ENCODE measurements around the gene MAD1L1. TPM values are rescaled to one million over a fixed set of nuclear protein-coding genes. Genes with fewer than 3 reads are reported as not detected.

MAD1L1 gene
- total and polyA plus RNA-seq, 5 donors from 2014 or later: 225 to 380 (median 300) TPM

DNA sequence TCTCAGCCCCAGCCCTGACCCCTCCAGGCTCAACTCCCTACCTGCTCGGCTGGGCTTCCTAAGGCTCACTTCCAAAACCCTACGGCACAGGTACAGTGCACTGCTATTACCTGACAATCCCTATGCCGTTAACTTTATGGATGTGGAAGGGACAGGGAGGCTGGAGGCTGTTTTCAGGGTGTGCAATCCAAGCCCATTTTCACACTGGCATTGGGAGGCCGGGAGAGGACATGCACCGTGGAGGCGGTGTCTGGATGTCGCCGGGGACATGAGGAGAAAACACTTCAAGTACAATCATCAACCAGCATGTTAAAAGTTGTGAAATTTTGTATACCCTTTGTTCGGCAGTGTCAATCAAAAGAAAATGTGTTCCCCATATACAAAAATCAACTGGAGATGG, 80.1 kb downstream of the MAD1L1 start:
- no peaks in the 10 kb centered on the region for H3K27me3 ChIP-seq (ENCODE audit: control insufficient read depth, insufficient read depth, low read length)
- no peaks in the 10 kb centered on the region for H3K4me1 ChIP-seq (ENCODE audit: control insufficient read depth, insufficient read depth, low read length, poor library complexity, severe bottlenecking)
- Mint-ChIP-seq H3K36me3 (peaks cover 8% of the 10 kb centered on the region), H3K4me1 (peaks cover 0 to 5% (median 2%) of the 10 kb centered on the region in 4 donors), H3K4me3 (no peak overlapping the region), H3K27ac (peak overlapping the region in 1 of 3 donors; percentile 20), H3K27me3 (no peaks in the 10 kb centered on the region), H3K9me3 (no peaks in the 10 kb centered on the region)
- no peaks in the 10 kb centered on the region for H3K9me3 ChIP-seq (ENCODE audit: control insufficient read depth in 2 of 2, low read length in 2 of 2)
- no peak overlapping the region for H3K27ac ChIP-seq (ENCODE audit: insufficient read depth, low read length, poor library complexity, severe bottlenecking)
- H3K4me3 ChIP-seq (ENCODE audit: low read depth, low read length): no peak overlapping the region
- ATAC-seq (ENCODE audit: low read depth in 2 of 2) (no peak), DNase-seq (no peak)
- H3K36me3 ChIP-seq (ENCODE audit: control insufficient read depth, insufficient read depth, low read length): peaks cover 13% of the 10 kb centered on the region

- H3K4me3 ChIP-seq (ENCODE audit: low read depth, low read length): no peak overlapping the region
- no peaks in the 10 kb centered on the region for H3K9me3 Mint-ChIP-seq
These were observed 80.7 kb downstream of the MAD1L1 start for GRCh38 chr7:2151801-2152612.

GRCh38 chr7:2151237-2151636, 81.5 kb downstream of the MAD1L1 start:
- DNase-seq (no peak), ATAC-seq (ENCODE audit: low read depth in 2 of 2) (no peak)
- H3K36me3 Mint-ChIP-seq: peaks cover 10% of the 10 kb centered on the region
- H3K27ac Mint-ChIP-seq: no peak overlapping the region
- H3K9me3 Mint-ChIP-seq: no peaks in the 10 kb centered on the region
- Histone ChIP-seq H3K4me3 (ENCODE audit: low read depth, low read length) (no peak overlapping the region), H3K36me3 (ENCODE audit: control insufficient read depth, insufficient read depth, low read length) (peaks cover 15% of the 10 kb centered on the region), H3K4me1 (ENCODE audit: control insufficient read depth, insufficient read depth, low read length, poor library complexity, severe bottlenecking) (no peaks in the 10 kb centered on the region), H3K9me3 (ENCODE audit: control insufficient read depth in 2 of 2, low read length in 2 of 2) (no peaks in the 10 kb centered on the region), H3K27me3 (ENCODE audit: control insufficient read depth, insufficient read depth, low read length) (no peaks in the 10 kb centered on the region), H3K27ac (ENCODE audit: insufficient read depth, low read length, poor library complexity, severe bottlenecking) (no peak overlapping the region)
- H3K4me1 Mint-ChIP-seq: peaks cover 0 to 5% (median 2%) of the 10 kb centered on the region in 4 donors
- H3K4me3 Mint-ChIP-seq: no peak overlapping the region
- no peaks in the 10 kb centered on the region for H3K27me3 Mint-ChIP-seq

More at GRCh38 chr7:2151801-2152612, 80.7 kb downstream of the MAD1L1 start:
- H3K9me3 ChIP-seq (ENCODE audit: control insufficient read depth in 2 of 2, low read length in 2 of 2): no peaks in the 10 kb centered on the region
- no peak for DNase-seq
- Mint-ChIP-seq H3K27me3 (no peaks in the 10 kb centered on the region), H3K27ac (no peak overlapping the region), H3K4me1 (peaks cover 0 to 5% (median 2%) of the 10 kb centered on the region in 4 donors), H3K36me3 (peaks cover 8% of the 10 kb centered on the region), H3K4me3 (no peak overlapping the region)
- no peaks in the 10 kb centered on the region for H3K27me3 ChIP-seq (ENCODE audit: control insufficient read depth, insufficient read depth, low read length)
- H3K27ac ChIP-seq (ENCODE audit: insufficient read depth, low read length, poor library complexity, severe bottlenecking): no peak overlapping the region
- H3K36me3 ChIP-seq (ENCODE audit: control insufficient read depth, insufficient read depth, low read length): peaks cover 14% of the 10 kb centered on the region
- ATAC-seq (ENCODE audit: low read depth in 2 of 2): no peak
- no peaks in the 10 kb centered on the region for H3K4me1 ChIP-seq (ENCODE audit: control insufficient read depth, insufficient read depth, low read length, poor library complexity, severe bottlenecking)

- Mint-ChIP-seq H3K36me3 (peaks cover 15% of the 10 kb centered on the region), H3K27ac (peak overlapping the region in 2 of 3 donors; percentile 17 to 55), H3K9me3 (no peaks in the 10 kb centered on the region), H3K4me3 (no peak overlapping the region), H3K4me1 (peaks cover 0 to 5% (median 2%) of the 10 kb centered on the region in 4 donors), H3K27me3 (no peaks in the 10 kb centered on the region)
- ATAC-seq (ENCODE audit: low read depth in 2 of 2) (no peak), DNase-seq (no peak)
- Histone ChIP-seq H3K27me3 (ENCODE audit: control insufficient read depth, insufficient read depth, low read length) (no peaks in the 10 kb centered on the region), H3K4me1 (ENCODE audit: control insufficient read depth, insufficient read depth, low read length, poor library complexity, severe bottlenecking) (no peaks in the 10 kb centered on the region), H3K36me3 (ENCODE audit: control insufficient read depth, insufficient read depth, low read length) (peaks cover 19% of the 10 kb centered on the region), H3K27ac (ENCODE audit: insufficient read depth, low read length, poor library complexity, severe bottlenecking) (no peak overlapping the region), H3K9me3 (ENCODE audit: control insufficient read depth in 2 of 2, low read length in 2 of 2) (no peaks in the 10 kb centered on the region), H3K4me3 (ENCODE audit: low read depth, low read length) (no peak overlapping the region)
These were observed 82.3 kb downstream of the MAD1L1 start for GRCh38 chr7:2150445-2150815.

GRCh38 chr7:2149672-2150444, 82.9 kb downstream of the MAD1L1 start:
- H3K4me3 ChIP-seq (ENCODE audit: low read depth, low read length): no peak overlapping the region
- no peak for ATAC-seq (ENCODE audit: low read depth in 2 of 2)
- H3K27me3 Mint-ChIP-seq: no peaks in the 10 kb centered on the region

DNA sequence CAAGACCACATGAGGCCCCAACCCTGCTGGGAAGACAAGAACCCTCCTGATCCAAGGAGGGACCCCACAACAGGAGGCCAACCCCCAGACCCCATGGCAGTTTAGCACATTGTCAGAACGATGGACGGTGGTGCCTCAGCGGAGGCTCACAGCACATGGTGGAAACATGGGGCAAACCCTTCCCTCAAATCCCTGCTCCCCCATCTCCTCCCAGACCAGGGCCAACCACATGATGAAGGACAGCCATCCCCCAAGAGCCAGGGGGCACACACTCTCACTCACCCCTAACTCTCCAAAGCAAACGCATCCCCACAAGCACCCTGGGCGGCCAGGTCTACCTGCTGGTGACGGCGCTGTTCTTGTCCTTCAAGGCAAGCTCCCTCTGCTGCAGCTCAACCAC, 83.9 kb downstream of the MAD1L1 start:
- Histone ChIP-seq H3K27ac (ENCODE audit: insufficient read depth, low read length, poor library complexity, severe bottlenecking) (no peak overlapping the region), H3K9me3 (ENCODE audit: control insufficient read depth in 2 of 2, low read length in 2 of 2) (no peaks in the 10 kb centered on the region), H3K36me3 (ENCODE audit: control insufficient read depth, insufficient read depth, low read length) (peaks cover 22% of the 10 kb centered on the region), H3K4me1 (ENCODE audit: control insufficient read depth, insufficient read depth, low read length, poor library complexity, severe bottlenecking) (no peaks in the 10 kb centered on the region), H3K27me3 (ENCODE audit: control insufficient read depth, insufficient read depth, low read length) (no peaks in the 10 kb centered on the region), H3K4me3 (ENCODE audit: low read depth, low read length) (no peak overlapping the region)
- Mint-ChIP-seq H3K9me3 (no peaks in the 10 kb centered on the region), H3K36me3 (peaks cover 19% of the 10 kb centered on the region), H3K27ac (no peak overlapping the region), H3K4me1 (peaks cover 0 to 5% (median 0%) of the 10 kb centered on the region in 4 donors), H3K4me3 (no peak overlapping the region), H3K27me3 (no peaks in the 10 kb centered on the region)
- ATAC-seq (ENCODE audit: low read depth in 2 of 2) (no peak), DNase-seq (no peak)

More at GRCh38 chr7:2149672-2150444, 82.9 kb downstream of the MAD1L1 start:
- Histone ChIP-seq H3K36me3 (ENCODE audit: control insufficient read depth, insufficient read depth, low read length) (peaks cover 22% of the 10 kb centered on the region), H3K4me1 (ENCODE audit: control insufficient read depth, insufficient read depth, low read length, poor library complexity, severe bottlenecking) (no peaks in the 10 kb centered on the region), H3K27me3 (ENCODE audit: control insufficient read depth, insufficient read depth, low read length) (no peaks in the 10 kb centered on the region), H3K9me3 (ENCODE audit: control insufficient read depth in 2 of 2, low read length in 2 of 2) (no peaks in the 10 kb centered on the region), H3K27ac (ENCODE audit: insufficient read depth, low read length, poor library complexity, severe bottlenecking) (no peak overlapping the region)
- peaks cover 0 to 5% (median 0%) of the 10 kb centered on the region in 4 donors for H3K4me1 Mint-ChIP-seq
- peak overlapping the region in 1 of 3 donors; percentile 55 for H3K27ac Mint-ChIP-seq
- H3K36me3 Mint-ChIP-seq: peaks cover 15% of the 10 kb centered on the region
- H3K9me3 Mint-ChIP-seq: no peaks in the 10 kb centered on the region
- DNase-seq: no peak
- no peak overlapping the region for H3K4me3 Mint-ChIP-seq

GRCh38 chr7:2148189-2148588, 84.6 kb downstream of the MAD1L1 start:
- Mint-ChIP-seq H3K36me3 (peaks cover 21% of the 10 kb centered on the region), H3K4me1 (peaks cover 0 to 4% (median 0%) of the 10 kb centered on the region in 4 donors), H3K4me3 (no peak overlapping the region), H3K27me3 (no peaks in the 10 kb centered on the region), H3K27ac (no peak overlapping the region), H3K9me3 (no peaks in the 10 kb centered on the region)
- Histone ChIP-seq H3K4me1 (ENCODE audit: control insufficient read depth, insufficient read depth, low read length, poor library complexity, severe bottlenecking) (no peaks in the 10 kb centered on the region), H3K36me3 (ENCODE audit: control insufficient read depth, insufficient read depth, low read length) (peaks cover 22% of the 10 kb centered on the region), H3K9me3 (ENCODE audit: control insufficient read depth in 2 of 2, low read length in 2 of 2) (no peaks in the 10 kb centered on the region), H3K27ac (ENCODE audit: insufficient read depth, low read length, poor library complexity, severe bottlenecking) (no peak overlapping the region), H3K27me3 (ENCODE audit: control insufficient read depth, insufficient read depth, low read length) (no peaks in the 10 kb centered on the region), H3K4me3 (ENCODE audit: low read depth, low read length) (no peak overlapping the region)
- DNase-seq: no peak
- no peak for ATAC-seq (ENCODE audit: low read depth in 2 of 2)
